Activated CD4-positive, CD25-positive, alpha-beta regulatory T cell (primary cell): ENCODE data around the gene GALNT5.
"Not testable (repeated sequence)": the region's sequence is repeated elsewhere in the genome, so short reads cannot be mapped to it uniquely, and the experiment has no call there.

ENCODE experiments used
- DNase-seq, 4 experiments: peaks; one replicate each; lab custom pipeline; 2025; lab: John Stamatoyannopoulos, UW

GALNT5 gene

GRCh38 chr2:157326698-157327097 is 69.2 kb downstream of the GALNT5 start:
- no peak for DNase-seq

- no peak for DNase-seq
These were observed 69.7 kb downstream of the GALNT5 start for GRCh38 chr2:157327200-157327599.

GRCh38 chr2:157327621-157328500 is 70.4 kb downstream of the GALNT5 start:
- peak; percentile 70 to 83 (median 76) for DNase-seq

GRCh38 chr2:157329524-157329923 is 72.0 kb downstream of the GALNT5 start:
- no peak for DNase-seq

- no peak for DNase-seq
These were observed 76.0 kb downstream of the GALNT5 start for GRCh38 chr2:157333304-157334047.

- no peak for DNase-seq
These were observed 76.8 kb downstream of the GALNT5 start for GRCh38 chr2:157334335-157334734.

- no peak for DNase-seq
These were observed 77.3 kb downstream of the GALNT5 start for GRCh38 chr2:157334797-157335196.

GRCh38 chr2:157336137-157337010 is 78.9 kb downstream of the GALNT5 start:
- DNase-seq = peak in 3 of 4 experiments; percentile 6 to 18 (median 7)

GRCh38 chr2:157337978-157338377 is 80.5 kb downstream of the GALNT5 start:
- DNase-seq = no peak

GRCh38 chr2:157339965-157340655 is 82.6 kb downstream of the GALNT5 start:
- DNase-seq = no peak

- DNase-seq = not testable (repeated sequence)
These were observed 83.9 kb downstream of the GALNT5 start for GRCh38 chr2:157341381-157341780.

- no peak for DNase-seq
These were observed 88.3 kb downstream of the GALNT5 start for GRCh38 chr2:157345647-157346389.

- DNase-seq = no peak
These were observed 90.9 kb downstream of the GALNT5 start for GRCh38 chr2:157348291-157348921.

GRCh38 chr2:157349949-157350515 is 92.5 kb downstream of the GALNT5 start:
- DNase-seq = no peak

- no peak for DNase-seq
These were observed 98.1 kb downstream of the GALNT5 start for GRCh38 chr2:157355618-157356017.

GRCh38 chr2:157359628-157360027 is 102.1 kb downstream of the GALNT5 start:
- DNase-seq = no peak

- no peak for DNase-seq
These were observed 104.0 kb downstream of the GALNT5 start for GRCh38 chr2:157361526-157361925.

GRCh38 chr2:157362627-157363026 is 105.1 kb downstream of the GALNT5 start:
- no peak for DNase-seq

GRCh38 chr2:157363612-157364101 is 106.2 kb downstream of the GALNT5 start:
- no peak for DNase-seq
